Activated naive CD8-positive, alpha-beta T cell treated with anti-CD3 and anti-CD28 coated beads, Interleukin-2, amount 10 ng/mL, durations not matched to agents 7 days and 5 days (primary cell): ENCODE results near the gene CLEC19A. TPM values are rescaled to one million over a fixed set of nuclear protein-coding genes. Genes with fewer than 3 reads are reported as not detected.

ENCODE experiments used
- ATAC-seq: fragments of 150-1000 bp; cut with Tn5 transposase; one replicate; pipeline ENCODE4 v1.10.0; 2021; ENCODE audit warnings: low read depth, moderate library complexity
- POLR2A ChIA-PET: fragments of 350-600 bp; sonication (Branson Sonifier 250); formaldehyde crosslinking; loops from one replicate; lab custom pipeline; 2021; ENCODE audit warnings: antibody characterized with exemption; lab: Charles Lee
- DNase-seq: peaks from one replicate; pipeline ENCODE4 v3.0.0; 2021
- H3K27ac Mint-ChIP-seq: one replicate; pipeline ENCODE4 v1.8.0; 2022; ENCODE audit warnings: mild to moderate bottlenecking, mixed read lengths
- H3K27me3 Mint-ChIP-seq: one replicate; pipeline ENCODE4 v1.8.0; 2022; ENCODE audit warnings: mild to moderate bottlenecking, moderate library complexity, mixed read lengths
- H3K36me3 Mint-ChIP-seq: one replicate; pipeline ENCODE4 v1.8.0; 2021; ENCODE audit warnings: mild to moderate bottlenecking, mixed read lengths
- H3K4me1 Mint-ChIP-seq: one replicate; pipeline ENCODE4 v1.8.0; 2021; ENCODE audit warnings: mixed read lengths
- H3K4me3 Mint-ChIP-seq: one replicate; pipeline ENCODE4 v1.8.0; 2022; ENCODE audit warnings: mild to moderate bottlenecking, moderate library complexity, mixed read lengths
- H3K9me3 Mint-ChIP-seq: one replicate; pipeline ENCODE4 v1.8.0; 2021; ENCODE audit warnings: mixed read lengths
- total RNA-seq, 2 experiments: library from RNA; stranded (reverse); gene quantifications; one replicate each; pipeline ENCODE4 v1.2.3, GENCODE V29; 2021

The CLEC19A gene
- total RNA-seq, 2 experiments from 2014 or later: not detected

GRCh38 chr16:19348578-19349315 lies 63.2 kb downstream of the CLEC19A start:
- Mint-ChIP-seq H3K27me3 (peaks cover 11% of the 10 kb centered on the region), H3K27ac (no peak overlapping the region), H3K36me3 (no peaks in the 10 kb centered on the region), H3K9me3 (no peaks in the 10 kb centered on the region), H3K4me3 (no peak overlapping the region), H3K4me1 (peaks cover 1% of the 10 kb centered on the region)
- ATAC-seq (no peak), DNase-seq (no peak)
- POLR2A ChIA-PET: no interaction called here

- Mint-ChIP-seq H3K27ac (no peak overlapping the region), H3K4me3 (no peak overlapping the region), H3K27me3 (peaks cover 2% of the 10 kb centered on the region), H3K4me1 (no peaks in the 10 kb centered on the region), H3K36me3 (no peaks in the 10 kb centered on the region), H3K9me3 (no peaks in the 10 kb centered on the region)
- POLR2A ChIA-PET: no interaction called here
- ATAC-seq (no peak), DNase-seq (no peak)
These were observed 68.8 kb downstream of the CLEC19A start for GRCh38 chr16:19354371-19354770.

- no peaks in the 10 kb centered on the region for H3K9me3 Mint-ChIP-seq
- no peaks in the 10 kb centered on the region for H3K4me1 Mint-ChIP-seq
- peaks cover 5% of the 10 kb centered on the region for H3K27me3 Mint-ChIP-seq
- H3K4me3 Mint-ChIP-seq: no peak overlapping the region
- POLR2A ChIA-PET: no interaction called here
- DNase-seq (no peak), ATAC-seq (no peak)
- H3K27ac Mint-ChIP-seq: no peak overlapping the region
- H3K36me3 Mint-ChIP-seq: no peaks in the 10 kb centered on the region
These were observed 70.8 kb downstream of the CLEC19A start for GRCh38 chr16:19356024-19356952.

- H3K27me3 Mint-ChIP-seq: peaks cover 5% of the 10 kb centered on the region
- no peaks in the 10 kb centered on the region for H3K36me3 Mint-ChIP-seq
- no peak overlapping the region for H3K27ac Mint-ChIP-seq
- no peak overlapping the region for H3K4me3 Mint-ChIP-seq
- no peaks in the 10 kb centered on the region for H3K9me3 Mint-ChIP-seq
- POLR2A ChIA-PET: no interaction called here
- DNase-seq (no peak), ATAC-seq (no peak)
- no peaks in the 10 kb centered on the region for H3K4me1 Mint-ChIP-seq
These were observed 74.0 kb downstream of the CLEC19A start for GRCh38 chr16:19359556-19359955.

Other genes starting within 250 kb of the CLEC19A start
- 10 to 100 TPM; 13.3 to 16.3 TPM for gene COQ7, start 218.1 kb upstream of the CLEC19A start, total RNA-seq
- gene ITPRIPL2, start 171.8 kb upstream of the CLEC19A start, total RNA-seq: 1 to 10 TPM; 1.0 to 1.4 TPM
- not detected for gene SYT17, start 117.5 kb upstream of the CLEC19A start, total RNA-seq
- not detected for gene TMC5, start 132.2 kb downstream of the CLEC19A start, total RNA-seq
- gene GDE1, start 236.4 kb downstream of the CLEC19A start, total RNA-seq: 10 to 100 TPM; 22.0 to 22.6 TPM
- gene CCP110, start 238.2 kb downstream of the CLEC19A start, total RNA-seq: 10 to 100 TPM; 35.2 to 38.1 TPM